Uterus (tissue), 4 donors: Measurements from ENCODE around the gene PLEKHN1. TPM values are rescaled to one million over a fixed set of nuclear protein-coding genes. Genes with fewer than 3 reads are reported as not detected.

Experiments
- DNase-seq, 2 donors: peaks; one replicate each; pipeline ENCODE4 v3.0.0-alpha.2; 2019 to 2020
- H3K27ac ChIP-seq, 2 donors: fragments of 200-600 bp; sonication (generic); 1 replicate in 1 of 2; 2 replicates in 1 of 2; pipeline ENCODE4 v1.5.1; 2016 to 2018
- H3K27me3 ChIP-seq, 2 donors: fragments of 200-600 bp; sonication (generic); one replicate each; pipeline ENCODE4 v1.5.1; 2018 to 2019; ENCODE audit warnings: control low read depth in 1 of 2
- H3K36me3 ChIP-seq, 2 donors: fragments of 200-600 bp; sonication (generic); one replicate each; pipeline ENCODE4 v1.5.1; 2019; ENCODE audit warnings: control low read depth in 1 of 2
- H3K4me1 ChIP-seq, 2 donors: fragments of 200-600 bp; sonication (generic); one replicate each; pipeline ENCODE4 v1.5.1; 2018 to 2019; ENCODE audit warnings: control low read depth in 1 of 2
- H3K4me3 ChIP-seq, 2 donors: fragments of 200-600 bp; sonication (generic); 1 replicate in 1 of 2; 2 replicates in 1 of 2; pipeline ENCODE4 v1.5.1; 2018 to 2019; ENCODE audit warnings: mild to moderate bottlenecking in 1 of 2
- H3K9me3 ChIP-seq, 2 donors: fragments of 200-600 bp; sonication (generic); one replicate each; pipeline ENCODE4 v1.5.1; 2019; ENCODE audit warnings: control low read depth in 1 of 2
- CTCF ChIP-seq, 4 experiments: fragments of 200-600 bp in 2 of 4; fragments of 450-650 bp in 2 of 4; sonication (generic) in 2 of 4; IDR thresholded peaks; one replicate each; pipeline ENCODE4 v1.5.1; 2016 to 2019; ENCODE audit warnings: antibody characterized with exemption in 4 of 4, mild to moderate bottlenecking in 2 of 4, moderate library complexity in 1 of 4
- POLR2A ChIP-seq, 2 donors: fragments of 450-650 bp; IDR thresholded peaks; one replicate each; pipeline ENCODE4 v1.6.1; 2016; ENCODE audit warnings: antibody characterized with exemption in 2 of 2, mild to moderate bottlenecking in 1 of 2, moderate library complexity in 1 of 2
- intact Hi-C: fragments of 100-400 bp; cut with DNase I; formaldehyde crosslinking; loops from one replicate; pipeline ENCODE4 v1.15.1; 2023; ENCODE audit warnings: low total_unique reads
- small RNA-seq: library from RNA; depleted of rRNA; stranded (forward); fragments of <200 nt; gene quantifications from one replicate; pipeline ENCODE3, GENCODE V24; 2016
- total RNA-seq, 4 donors: library from RNA; depleted of rRNA in 3 of 4; stranded (reverse); fragments of >200 nt in 3 of 4; gene quantifications; one replicate each; pipeline versions ENCODE4 v1.1.0 to v1.2.4, GENCODE V29; 2014 to 2023
- donor health status: DM: yes; HTN: yes; CAD: no.

Gene PLEKHN1
- total RNA-seq, 4 donors from 2014 or later: 1.1 TPM; not detected in 3

GRCh38 chr1:1024771-1025699, 58.8 kb downstream of the PLEKHN1 start:
- Histone ChIP-seq H3K4me3 (no peak overlapping the region), H3K27me3 (no peaks in the 10 kb centered on the region), H3K4me1 (peaks cover 0 to 18% of the 10 kb centered on the region in 2 donors), H3K9me3 (no peaks in the 10 kb centered on the region), H3K36me3 (no peaks in the 10 kb centered on the region), H3K27ac (peak overlapping the region; percentile 5 to 34)
- no peak for TF ChIP-seq POLR2A (IDR thresholded peaks at IDR 0.05)
- no peak for TF ChIP-seq CTCF (IDR thresholded peaks at IDR 0.05)
- intact Hi-C loops: no loop called here
- DNase-seq: no peak

Small RNAs within 50 kb of the gene (small RNA-seq; reads per million reads assigned to genes)
- not detected for gene AL645608.3

Other genes with a start within 250 kb of the PLEKHN1 start
- 10 to 100 TPM in 2 of 4 donors, 1 to 10 TPM in 2; 1.0 to 40.7 (median 13.8) TPM for gene SAMD11, start 42.6 kb upstream of the PLEKHN1 start, total RNA-seq
- gene NOC2L, start 7.2 kb upstream of the PLEKHN1 start, total RNA-seq: 10 to 100 TPM; 21.8 to 58.8 (median 37.5) TPM
- 10 to 100 TPM in 2 of 4 donors, 1 to 10 TPM in 2; 1.8 to 15.3 (median 9.6) TPM for gene KLHL17, start 5.9 kb upstream of the PLEKHN1 start, total RNA-seq
- 1 to 10 TPM in 1 of 4 donors, not detected in 3; 2.3 TPM for gene PERM1, start 15.6 kb downstream of the PLEKHN1 start, total RNA-seq
- gene HES4, start 33.6 kb downstream of the PLEKHN1 start, total RNA-seq: 10 to 100 TPM; 19.6 to 41.0 (median 36.3) TPM
- 10 to 100 TPM in 2 of 4 donors, 1 to 10 TPM in 2; 1.8 to 27.2 (median 15.2) TPM for gene ISG15, start 47.0 kb downstream of the PLEKHN1 start, total RNA-seq
- 10 to 100 TPM in 3 of 4 donors, 1 to 10 TPM in 1; 8.2 to 86.9 (median 26.2) TPM for gene AGRN, start 53.6 kb downstream of the PLEKHN1 start, total RNA-seq
- gene RNF223, start 107.8 kb downstream of the PLEKHN1 start, total RNA-seq: not detected
- gene C1orf159, start 149.6 kb downstream of the PLEKHN1 start, total RNA-seq: 10 to 100 TPM in 3 of 4 donors, 1 to 10 TPM in 1; 4.9 to 20.0 (median 17.9) TPM
- under 1 TPM in 2 of 4 donors, not detected in 2; 0.35 to 0.51 TPM for gene TTLL10, start 207.4 kb downstream of the PLEKHN1 start, total RNA-seq
- 1 to 10 TPM in 1 of 4 donors, under 1 TPM in 1, not detected in 2; 0.37 to 2.6 TPM for gene TNFRSF18, start 240.1 kb downstream of the PLEKHN1 start, total RNA-seq
- gene TNFRSF4, start 247.7 kb downstream of the PLEKHN1 start, total RNA-seq: 1 to 10 TPM in 2 of 4 donors, not detected in 2; 1.3 to 1.5 TPM